ENCODE results near the gene THUMPD3.

THUMPD3 gene

DNA sequence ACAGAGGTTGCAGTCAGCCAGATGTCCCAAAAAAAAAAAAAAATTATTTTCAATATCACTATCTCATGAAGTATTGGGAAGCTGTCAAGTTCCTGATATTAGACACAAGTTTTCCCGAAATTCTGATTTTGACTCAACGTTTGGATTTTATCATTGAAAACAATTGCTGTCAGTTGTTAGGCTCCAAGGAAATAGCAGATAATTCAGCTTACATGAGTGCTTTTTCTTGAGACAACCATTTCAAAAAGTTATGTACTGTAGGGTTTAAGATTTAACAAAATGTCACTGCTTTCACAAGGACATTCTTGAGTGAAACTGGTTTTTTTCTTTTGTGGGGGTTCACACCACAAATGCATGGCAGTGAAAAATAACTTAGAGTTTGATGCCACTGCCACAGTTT is 25.3 kb downstream of the THUMPD3 start:
- TF ChIP-seq, protein P1, sequence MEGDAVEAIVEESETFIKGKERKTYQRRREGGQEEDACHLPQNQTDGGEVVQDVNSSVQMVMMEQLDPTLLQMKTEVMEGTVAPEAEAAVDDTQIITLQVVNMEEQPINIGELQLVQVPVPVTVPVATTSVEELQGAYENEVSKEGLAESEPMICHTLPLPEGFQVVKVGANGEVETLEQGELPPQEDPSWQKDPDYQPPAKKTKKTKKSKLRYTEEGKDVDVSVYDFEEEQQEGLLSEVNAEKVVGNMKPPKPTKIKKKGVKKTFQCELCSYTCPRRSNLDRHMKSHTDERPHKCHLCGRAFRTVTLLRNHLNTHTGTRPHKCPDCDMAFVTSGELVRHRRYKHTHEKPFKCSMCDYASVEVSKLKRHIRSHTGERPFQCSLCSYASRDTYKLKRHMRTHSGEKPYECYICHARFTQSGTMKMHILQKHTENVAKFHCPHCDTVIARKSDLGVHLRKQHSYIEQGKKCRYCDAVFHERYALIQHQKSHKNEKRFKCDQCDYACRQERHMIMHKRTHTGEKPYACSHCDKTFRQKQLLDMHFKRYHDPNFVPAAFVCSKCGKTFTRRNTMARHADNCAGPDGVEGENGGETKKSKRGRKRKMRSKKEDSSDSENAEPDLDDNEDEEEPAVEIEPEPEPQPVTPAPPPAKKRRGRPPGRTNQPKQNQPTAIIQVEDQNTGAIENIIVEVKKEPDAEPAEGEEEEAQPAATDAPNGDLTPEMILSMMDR (IDR thresholded peaks at IDR 0.05; ENCODE audit: insufficient read depth, low read depth, low read length, missing control alignments), result no peak
- no peak overlapping the region for H3K4me3 ChIP-seq (ENCODE audit: low read depth, low read length)
- no peak for DNase-seq (ENCODE audit: low read depth)

DNA sequence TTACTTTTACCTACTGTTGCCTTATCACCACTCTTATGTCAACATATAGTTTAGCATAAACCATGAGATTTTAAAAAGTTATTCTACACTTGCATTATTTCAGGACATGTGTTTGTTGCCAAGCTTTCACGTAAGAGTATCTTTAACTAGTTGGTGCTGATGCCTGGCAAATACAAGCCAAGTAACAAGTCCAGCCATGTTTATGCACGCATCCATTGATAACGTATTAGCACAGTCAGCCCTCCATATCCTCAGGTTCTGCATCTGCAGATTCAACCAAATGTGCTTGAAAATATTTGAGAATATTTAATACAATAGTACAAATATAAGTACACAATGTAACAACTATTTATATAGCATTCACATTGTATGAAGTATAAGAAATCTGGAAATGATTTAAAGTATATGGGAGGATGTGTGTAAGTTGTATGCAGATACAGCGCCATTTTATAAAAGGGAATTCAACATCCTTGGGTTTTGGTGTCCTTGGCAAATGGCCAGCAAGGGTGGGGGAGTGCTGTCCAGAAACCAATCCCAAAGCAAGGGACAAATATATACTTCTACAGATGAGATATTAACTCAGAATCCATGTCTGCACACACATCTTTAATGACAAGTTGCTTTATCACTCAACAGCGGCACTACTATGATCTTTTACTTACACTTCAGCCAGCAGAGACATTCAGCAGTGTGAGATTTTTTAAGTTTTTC is 25.9 kb downstream of the THUMPD3 start:
- no peak overlapping the region for H3K4me3 ChIP-seq (ENCODE audit: low read depth, low read length)
- DNase-seq (ENCODE audit: low read depth), result no peak
- TF ChIP-seq, protein P1 (IDR thresholded peaks at IDR 0.05; ENCODE audit: insufficient read depth, low read depth, low read length, missing control alignments), result no peak

DNA sequence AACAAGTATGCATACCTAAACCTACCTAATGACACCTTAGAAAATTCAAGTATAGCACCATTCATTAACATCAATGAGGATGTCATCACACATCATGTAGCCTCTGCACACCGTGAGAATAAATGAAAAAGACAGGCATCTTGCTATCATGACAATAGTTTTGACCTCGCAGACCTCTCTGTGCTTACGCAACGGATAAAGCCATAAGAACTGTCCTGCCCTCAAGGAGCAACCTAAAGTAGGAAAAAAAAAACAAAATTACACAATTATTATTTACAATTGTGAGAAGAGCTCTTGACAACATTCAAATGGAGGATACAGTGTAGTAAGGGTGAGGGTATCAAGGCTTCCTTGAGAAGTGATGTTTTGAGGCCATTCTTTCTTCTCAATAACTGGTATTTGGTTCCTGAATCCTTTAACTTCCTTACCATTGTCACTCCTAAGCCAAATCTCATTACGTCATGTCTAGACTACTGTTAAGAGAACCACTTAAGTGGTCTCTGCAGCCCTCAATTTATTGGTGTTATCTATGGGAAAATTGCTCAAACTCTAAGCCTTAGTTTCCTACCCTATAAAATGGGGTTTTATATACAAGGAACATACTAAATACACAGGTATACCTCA is 27.5 kb downstream of the THUMPD3 start:
- H3K4me3 ChIP-seq (ENCODE audit: low read depth, low read length), result no peak overlapping the region
- no peak for DNase-seq (ENCODE audit: low read depth)
- TF ChIP-seq, protein P1 (IDR thresholded peaks at IDR 0.05; ENCODE audit: insufficient read depth, low read depth, low read length, missing control alignments), result no peak

DNA sequence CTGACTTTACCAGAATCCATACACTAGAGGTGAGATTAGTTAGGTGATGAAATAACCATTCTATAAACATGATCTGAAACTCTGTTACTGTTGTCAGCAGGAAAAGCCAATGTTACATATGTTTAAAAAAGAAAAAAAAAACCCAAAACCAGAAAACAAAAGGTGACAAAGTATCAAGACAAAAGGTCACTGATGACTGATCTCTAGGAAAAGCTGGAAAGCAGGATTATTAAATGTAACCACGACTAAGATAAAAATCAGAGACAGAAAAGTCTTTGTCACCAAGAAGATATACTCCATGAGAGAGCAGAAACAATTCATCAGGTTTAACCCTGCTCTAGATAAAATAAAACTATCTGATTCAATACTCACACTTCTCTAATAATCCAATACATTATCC is 29.2 kb downstream of the THUMPD3 start:
- no peak for DNase-seq (ENCODE audit: low read depth)
- no peak overlapping the region for H3K4me3 ChIP-seq (ENCODE audit: low read depth, low read length)
- TF ChIP-seq, protein P1 (IDR thresholded peaks at IDR 0.05; ENCODE audit: insufficient read depth, low read depth, low read length, missing control alignments), result no peak

DNA sequence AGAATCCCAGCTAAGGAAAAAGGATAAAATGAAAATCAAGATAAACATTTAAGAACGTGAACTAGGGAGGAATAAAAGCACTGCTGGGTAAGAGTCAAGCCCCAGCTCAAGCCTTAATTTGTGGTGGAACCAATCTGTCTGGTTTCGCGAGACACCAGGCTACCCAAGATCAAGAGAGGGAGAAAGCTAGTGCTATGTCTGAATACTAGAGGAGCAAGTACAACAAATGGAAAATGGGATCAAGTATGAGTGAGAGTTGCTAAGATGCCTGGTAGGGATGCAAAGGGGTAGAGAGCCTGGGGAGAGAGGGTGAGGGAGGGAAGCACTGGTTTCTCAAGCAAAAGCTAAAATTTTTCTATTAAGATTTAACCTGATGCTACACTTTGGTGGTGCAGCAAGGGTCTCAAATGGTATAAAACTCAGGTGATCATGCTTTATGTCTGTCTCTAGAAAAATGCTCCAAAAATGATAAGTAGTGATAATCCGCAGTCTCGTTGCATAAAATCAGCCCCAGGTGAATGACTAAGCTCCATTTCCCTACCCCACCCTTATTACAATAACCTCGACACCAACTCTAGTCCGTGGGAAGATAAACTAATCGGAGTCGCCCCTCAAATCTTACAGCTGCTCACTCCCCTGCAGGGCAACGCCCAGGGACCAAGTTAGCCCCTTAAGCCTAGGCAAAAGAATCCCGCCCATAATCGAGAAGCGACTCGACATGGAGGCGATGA is 32.9 kb downstream of the THUMPD3 start:
- peak overlapping the region; percentile 97 for H3K4me3 ChIP-seq (ENCODE audit: low read depth, low read length)
- TF ChIP-seq, protein P1 (IDR thresholded peaks at IDR 0.05; ENCODE audit: insufficient read depth, low read depth, low read length, missing control alignments), result no peak
- DNase-seq (ENCODE audit: low read depth), result no peak

DNA sequence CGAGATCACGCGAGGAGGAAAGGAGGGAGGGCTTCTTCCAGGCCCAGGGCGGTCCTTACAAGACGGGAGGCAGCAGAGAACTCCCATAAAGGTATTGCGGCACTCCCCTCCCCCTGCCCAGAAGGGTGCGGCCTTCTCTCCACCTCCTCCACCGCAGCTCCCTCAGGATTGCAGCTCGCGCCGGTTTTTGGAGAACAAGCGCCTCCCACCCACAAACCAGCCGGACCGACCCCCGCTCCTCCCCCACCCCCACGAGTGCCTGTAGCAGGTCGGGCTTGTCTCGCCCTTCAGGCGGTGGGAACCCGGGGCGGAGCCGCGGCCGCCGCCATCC is 33.4 kb downstream of the THUMPD3 start:
- H3K4me3 ChIP-seq (ENCODE audit: low read depth, low read length), result peak overlapping the region; percentile 97
- TF ChIP-seq, protein P1 (IDR thresholded peaks at IDR 0.05; ENCODE audit: insufficient read depth, low read depth, low read length, missing control alignments), result no peak
- peak; percentile 93 for DNase-seq (ENCODE audit: low read depth)
